A673 (cell line): ENCODE results near the gene PLSCR5.

Source experiments
- CTCF ChIP-seq: fragments of 300-800, 200-600 bp; sonication (generic); conservative IDR thresholded peaks from 2 replicates; pipeline ENCODE4 v1.5.1; 2017; ENCODE audit warnings: low read depth, mild to moderate bottlenecking, antibody characterized with exemption, low read length, moderate library complexity, mixed read lengths
- EZH2 ChIP-seq: fragments of 200-600 bp; sonication (generic); IDR thresholded peaks from 2 replicates; pipeline ENCODE4 v1.6.1; 2017; ENCODE audit warnings: borderline replicate concordance, low read depth, mild to moderate bottlenecking, mixed read lengths, antibody characterized with exemption, low read length; ENCODE audit not compliant: poor library complexity, severe bottlenecking

GRCh38 chr3:146640361-146640760, 35.2 kb upstream of the PLSCR5 start:
- no peak for TF ChIP-seq CTCF
- TF ChIP-seq EZH2 = no peak
